HG03432 (cell line): ENCODE data around the gene RNF157.
A peak's percentile ranks its signal among the peaks of the same experiment; 100 is the strongest.
"Not testable (repeated sequence)": the region's sequence is repeated elsewhere in the genome, so short reads cannot be mapped to it uniquely, and the experiment has no call there.

Experiments
- ATAC-seq: cut with Tn5 transposase; IDR thresholded peaks from one replicate; pipeline ENCODE4 v1.9.1; 2021; ENCODE audit warnings: mild to moderate bottlenecking, moderate library complexity; ENCODE audit not compliant: unreplicated experiment

The RNF157 gene

DNA sequence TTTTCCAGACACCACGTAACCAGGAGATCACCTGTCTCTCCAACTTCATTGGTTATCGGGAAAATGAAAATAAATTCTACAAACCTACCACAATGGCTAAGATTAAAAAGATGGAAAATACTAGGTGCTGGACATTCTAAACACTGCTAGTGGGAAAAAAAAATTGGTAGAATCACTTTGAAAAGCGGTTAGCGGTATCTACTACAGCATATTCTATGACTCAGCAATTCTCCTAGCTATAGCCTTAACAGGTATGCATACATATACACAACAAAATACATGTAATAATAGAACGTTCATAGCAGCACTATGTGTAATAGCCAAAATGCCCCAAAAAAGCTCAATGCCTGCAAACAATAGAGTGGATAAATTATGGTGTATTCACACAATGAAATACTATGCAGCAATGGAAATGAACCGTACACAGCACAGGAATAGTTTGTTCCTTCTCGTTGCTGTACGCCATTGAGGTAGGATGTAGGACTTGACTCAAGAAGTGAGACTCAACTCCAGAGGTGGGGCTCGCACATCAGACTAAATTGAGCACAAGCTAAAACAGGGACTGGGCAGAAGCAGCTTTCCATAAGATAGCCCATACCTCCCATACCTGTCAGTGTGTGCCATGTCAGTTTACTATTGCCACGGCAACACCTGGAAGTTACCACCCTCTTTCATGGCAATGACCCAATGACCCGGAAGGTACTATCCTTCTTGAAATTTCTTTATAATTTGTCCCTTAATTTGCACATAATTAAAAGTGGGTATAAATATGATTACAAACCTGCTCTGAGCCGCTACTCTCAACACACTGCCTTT, 44.8 kb downstream of the RNF157 start:
- ATAC-seq = no peak

- no peak for ATAC-seq
Observed at GRCh38 chr17:76193591-76193990, 46.7 kb downstream of the RNF157 start.

- peak; percentile 55 for ATAC-seq
Observed at GRCh38 chr17:76191896-76192295, 48.4 kb downstream of the RNF157 start.

DNA sequence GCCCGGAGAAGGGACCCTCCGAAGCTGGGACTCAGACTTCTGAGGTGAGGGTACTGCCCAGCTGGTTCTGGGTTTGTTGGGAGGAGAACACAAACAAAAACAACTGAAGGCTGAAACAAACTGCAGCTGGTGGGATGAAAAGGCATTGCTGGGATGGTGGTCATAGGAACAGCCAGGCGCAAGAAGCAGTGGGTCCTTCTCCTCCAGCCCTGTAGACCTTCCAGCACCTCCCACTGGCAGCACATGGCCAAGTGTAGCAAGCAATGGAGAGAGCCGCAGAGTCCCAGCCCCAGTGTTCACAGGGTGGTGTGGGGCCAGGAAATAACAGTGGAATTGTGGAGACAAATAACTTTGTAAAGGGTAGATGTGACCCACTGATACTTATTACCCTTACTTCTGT, 50.6 kb downstream of the RNF157 start:
- no peak for ATAC-seq

DNA sequence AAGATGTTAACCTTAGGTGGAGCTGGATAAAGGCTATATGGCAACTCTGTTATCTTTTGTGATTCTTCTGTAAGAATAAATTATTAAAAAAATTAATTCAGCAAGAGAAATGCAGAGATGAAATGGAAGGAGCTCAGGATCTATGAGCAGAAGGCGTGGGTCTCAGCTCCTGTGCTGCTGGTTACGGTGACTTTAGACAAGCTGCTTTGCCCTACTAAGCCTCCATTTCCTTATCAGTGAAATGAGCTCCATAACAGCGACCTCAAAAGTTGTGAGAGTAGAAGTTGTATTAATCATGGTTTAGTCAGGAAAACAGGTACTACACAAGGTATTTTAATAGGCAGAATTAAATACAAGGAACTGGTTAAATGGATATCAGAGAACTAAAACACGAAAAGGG, 51.0 kb downstream of the RNF157 start:
- ATAC-seq = no peak

DNA sequence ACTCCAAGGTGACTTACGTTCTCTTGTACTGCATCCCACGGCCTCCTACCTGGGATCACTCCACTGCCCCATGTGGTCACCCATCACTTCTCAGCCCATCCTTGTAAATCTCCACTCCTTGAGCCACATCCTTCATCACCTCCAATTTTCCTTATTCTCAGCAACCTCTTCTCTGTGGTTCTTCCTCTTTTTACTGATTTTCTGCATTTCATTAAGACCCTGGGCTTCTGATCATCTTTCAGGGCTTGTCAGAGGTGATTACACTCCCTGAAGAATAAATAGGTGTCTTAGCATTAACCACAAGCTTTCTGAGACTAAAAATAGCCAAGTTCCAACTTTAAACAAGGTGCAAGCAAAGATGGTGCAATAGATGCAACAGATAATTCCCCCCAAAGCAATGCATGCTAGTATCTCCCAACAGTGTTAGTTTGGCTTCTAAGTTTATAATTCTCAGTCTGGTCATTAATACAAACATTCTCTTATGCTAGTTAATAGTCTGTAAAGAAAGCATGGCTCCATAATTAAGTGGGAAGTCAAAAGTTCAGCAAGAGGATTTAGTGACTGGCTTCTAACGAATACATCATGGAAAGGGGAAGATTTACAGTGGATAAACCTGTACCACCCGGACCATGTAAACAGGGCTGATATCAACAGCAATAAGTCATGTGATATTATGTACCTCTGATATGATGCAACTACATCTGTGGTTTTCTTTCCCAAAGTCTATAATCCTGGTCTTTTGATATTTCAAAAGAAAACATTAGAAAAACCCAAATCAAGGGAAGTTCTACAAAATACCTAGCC, 51.9 kb downstream of the RNF157 start:
- ATAC-seq = no peak

DNA sequence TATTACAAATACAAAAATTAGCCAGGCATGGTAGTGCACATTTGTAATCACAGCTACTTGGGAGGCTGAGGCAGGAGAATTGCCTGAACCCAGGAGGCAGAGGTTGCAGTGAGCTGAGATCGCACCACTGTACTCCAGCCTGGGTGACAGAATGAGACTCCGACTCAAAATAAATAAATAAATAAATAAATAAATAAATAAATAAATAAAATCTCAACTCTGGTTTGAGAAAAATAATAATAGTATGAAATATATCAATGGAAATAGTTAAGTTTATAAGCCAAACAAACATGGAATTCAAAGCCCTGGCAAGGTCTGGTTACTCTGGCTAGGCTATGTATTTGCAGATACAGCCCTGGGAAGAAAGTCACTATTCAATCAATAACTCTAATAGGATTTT, 53.5 kb downstream of the RNF157 start:
- ATAC-seq = not testable (repeated sequence)

DNA sequence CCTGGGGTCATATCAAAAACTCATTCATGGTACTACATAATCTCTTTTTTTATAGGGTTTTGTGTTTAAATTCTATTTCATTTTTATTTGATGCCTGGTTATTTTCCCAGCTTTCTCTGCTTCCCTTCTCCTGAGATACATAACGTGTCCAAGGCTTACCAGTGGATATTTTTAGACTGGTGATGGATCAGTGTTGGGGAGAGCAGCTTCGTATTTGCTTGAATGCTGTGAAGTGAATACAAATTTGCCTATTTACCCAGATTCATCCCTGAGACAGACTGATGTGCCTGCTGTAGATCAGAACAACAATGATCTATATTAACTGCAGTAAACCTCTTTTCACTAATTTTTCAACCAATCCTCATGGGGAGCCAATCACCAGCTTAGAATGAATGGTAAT, 56.0 kb downstream of the RNF157 start:
- no peak for ATAC-seq

DNA sequence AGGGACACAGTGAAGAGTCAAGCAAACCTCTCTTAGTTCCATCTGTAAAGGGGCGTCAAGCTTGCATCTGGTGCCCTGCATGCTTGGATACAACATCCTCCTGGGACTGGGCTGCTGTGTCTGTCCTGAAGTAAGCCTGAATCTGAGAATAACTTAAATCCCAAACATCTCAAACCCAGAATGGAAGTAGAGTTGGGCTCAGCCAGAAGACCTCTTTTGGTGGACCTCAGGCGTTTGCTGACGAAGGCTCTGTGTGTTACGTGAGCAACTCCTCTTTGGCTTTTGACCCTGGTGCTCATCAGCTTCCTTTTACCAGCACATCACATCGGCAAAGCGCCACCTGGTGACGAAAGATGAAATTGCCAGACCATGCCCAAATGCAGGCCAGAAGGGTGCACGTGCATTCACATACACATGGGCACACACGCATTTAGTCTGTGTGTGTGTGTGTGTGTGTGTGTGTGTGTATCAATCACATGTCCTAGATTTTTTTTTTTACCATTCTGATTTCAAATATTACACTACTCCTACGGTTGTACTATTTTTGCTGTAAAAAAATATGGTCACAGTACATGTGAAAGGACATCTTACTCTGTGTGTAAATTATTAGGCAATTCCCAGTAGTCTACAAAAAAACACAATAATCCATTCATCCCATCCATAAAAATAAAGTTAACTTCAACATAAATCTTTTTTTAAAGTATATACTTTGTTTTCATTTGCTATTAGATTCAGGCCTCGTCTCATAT, 58.1 kb downstream of the RNF157 start:
- no peak for ATAC-seq

DNA sequence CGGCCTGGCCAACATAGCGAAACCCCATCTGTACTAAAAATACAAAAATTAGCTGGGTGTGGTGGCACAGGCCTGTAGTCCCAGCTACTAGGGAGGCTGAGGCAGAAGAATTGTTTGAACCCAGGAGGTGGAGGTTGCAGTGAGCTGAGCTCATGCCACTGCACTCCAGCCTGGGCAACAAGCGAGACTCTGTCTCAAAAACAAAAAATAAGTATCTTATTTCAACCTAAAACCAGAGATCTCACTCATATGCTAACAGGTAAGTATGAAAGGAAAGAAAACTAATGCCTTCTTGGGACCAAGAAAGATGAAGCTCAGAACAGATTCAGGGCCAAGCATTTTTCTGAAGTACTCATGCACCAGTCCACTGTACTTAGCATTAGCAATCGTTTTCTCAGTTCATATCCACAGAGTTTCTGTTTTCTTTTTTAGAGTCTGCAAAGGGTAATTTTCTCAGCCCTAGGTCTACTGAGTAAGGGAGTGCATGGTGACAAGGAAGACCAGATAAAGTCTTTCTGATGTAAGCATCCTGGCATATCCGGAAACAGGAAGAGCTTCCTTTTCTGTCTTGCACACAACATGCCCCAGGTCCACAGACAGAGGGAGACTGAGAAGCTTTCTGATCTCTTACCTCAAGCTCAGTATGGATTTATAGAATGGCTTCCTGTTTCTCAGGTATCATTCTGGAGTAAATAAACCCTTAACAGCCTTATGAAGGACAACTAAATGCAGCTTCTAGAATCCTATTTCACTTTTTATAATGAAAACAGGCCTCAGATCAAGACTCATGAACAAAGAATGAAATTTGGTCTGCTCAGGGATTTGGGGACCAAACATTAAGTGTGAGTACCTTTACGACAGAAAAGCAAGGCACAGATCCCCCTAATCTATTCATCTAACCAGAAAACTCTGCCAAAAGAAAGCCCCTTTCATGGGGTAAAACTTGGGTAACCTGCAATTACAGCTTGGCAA, 60.5 kb downstream of the RNF157 start:
- no peak for ATAC-seq

GRCh38 chr17:76178124-76178523, 62.2 kb downstream of the RNF157 start:
- ATAC-seq = no peak

- ATAC-seq = no peak
Observed at GRCh38 chr17:76176701-76177574, 63.4 kb downstream of the RNF157 start.

- ATAC-seq = no peak
Observed at GRCh38 chr17:76174037-76174436, 66.3 kb downstream of the RNF157 start.

DNA sequence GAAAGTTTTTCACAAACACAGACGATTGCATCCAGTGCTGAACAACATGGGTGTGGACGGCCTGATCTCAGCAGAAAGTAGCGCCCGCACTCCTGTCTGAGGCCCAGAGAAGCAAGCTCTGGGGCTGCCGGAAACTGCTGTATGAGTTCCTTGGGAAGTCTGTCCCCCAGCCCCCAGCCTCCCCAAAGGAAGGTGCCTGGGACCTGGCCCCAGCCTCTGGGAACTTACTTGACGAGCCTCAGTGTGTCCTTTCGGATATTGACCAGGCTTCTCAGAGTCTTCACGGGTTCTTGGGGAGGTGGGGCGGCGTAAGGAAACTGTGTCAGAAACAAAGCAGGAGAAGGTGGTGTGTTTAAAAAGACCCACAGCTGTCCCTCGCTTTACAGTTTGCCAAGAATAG, 66.8 kb downstream of the RNF157 start:
- no peak for ATAC-seq

GRCh38 chr17:76171706-76172105, 68.6 kb downstream of the RNF157 start:
- no peak for ATAC-seq

GRCh38 chr17:76170114-76170513, 70.2 kb downstream of the RNF157 start:
- ATAC-seq = no peak

- ATAC-seq = no peak
Observed at GRCh38 chr17:76166906-76167305, 73.4 kb downstream of the RNF157 start.

DNA sequence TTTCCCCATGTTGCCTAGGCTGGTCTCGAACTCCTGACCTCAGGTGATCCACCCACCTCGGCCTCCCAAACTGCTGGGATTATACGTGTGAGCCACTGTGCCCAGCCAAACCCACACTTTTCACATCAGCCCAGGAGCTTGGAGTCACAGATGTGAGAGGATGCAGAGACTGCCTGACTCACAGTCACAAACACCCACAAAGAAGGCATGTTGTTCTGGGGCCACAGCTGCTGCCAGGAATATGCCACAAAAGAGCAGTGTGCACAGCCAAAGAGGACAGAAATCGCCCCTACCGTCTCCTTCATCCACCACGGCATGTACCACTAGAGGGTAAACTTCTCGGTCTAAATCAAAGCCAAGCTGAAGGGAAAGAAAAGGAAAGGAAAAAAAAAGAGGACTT, 74.1 kb downstream of the RNF157 start:
- ATAC-seq = no peak

- ATAC-seq = no peak
Observed at GRCh38 chr17:76164331-76164730, 76.0 kb downstream of the RNF157 start.
